HepG2 (cell line): ENCODE measurements around the gene SERPINA3. TPM values are rescaled to one million over a fixed set of nuclear protein-coding genes. Genes with fewer than 3 reads are reported as not detected.
A peak's percentile ranks its signal among the peaks of the same experiment; 100 is the strongest.

Source experiments
- AHDC1 ChIP-seq: sonication (generic); formaldehyde crosslinking; IDR thresholded peaks from 2 replicates; pipeline ENCODE4 v1.5.1; 2020; ENCODE audit warnings: mild to moderate bottlenecking, missing genetic modification reagents, borderline replicate concordance
- KLF9 ChIP-seq: IDR thresholded peaks from 2 replicates; pipeline ENCODE4 v1.6.1; 2016; ENCODE audit warnings: low read depth
- MLLT10 ChIP-seq: sonication (generic); formaldehyde crosslinking; IDR thresholded peaks from 2 replicates; pipeline ENCODE4 v1.4.0; 2020; ENCODE audit warnings: missing genetic modification reagents
- MXI1 ChIP-seq: IDR thresholded peaks from 3 replicates; pipeline ENCODE4 v1.6.1; 2012; ENCODE audit warnings: low read depth, low read length, inconsistent platforms, borderline replicate concordance
- NR2F1 ChIP-seq, 2 experiments: fragments of 450-650 bp in 1 of 2; formaldehyde crosslinking in 1 of 2; IDR thresholded peaks; 2 replicates each; pipeline versions ENCODE4 v1.5.0 to v1.6.1; 2016 to 2020; ENCODE audit warnings: mild to moderate bottlenecking in 1 of 2, missing compliant biosample characterization in 1 of 2, missing genetic modification reagents in 1 of 2, moderate library complexity in 1 of 2
- SMAD9 ChIP-seq: sonication (generic); formaldehyde crosslinking; IDR thresholded peaks from 2 replicates; pipeline ENCODE4 v1.5.1; 2020; ENCODE audit warnings: mild to moderate bottlenecking, missing genetic modification reagents
- SOX6 ChIP-seq, 2 experiments: fragments of 450-650 bp in 1 of 2; sonication (generic) in 1 of 2; formaldehyde crosslinking in 1 of 2; IDR thresholded peaks; 2 replicates each; pipeline versions ENCODE4 v1.4.0 to v1.6.1; 2017 to 2020; ENCODE audit warnings: antibody characterized with exemption in 1 of 2, mild to moderate bottlenecking in 1 of 2, missing genetic modification reagents in 1 of 2
- TCF12 ChIP-seq, 2 experiments: fragments of 450-650 bp in 1 of 2; sonication (generic) in 1 of 2; formaldehyde crosslinking in 1 of 2; IDR thresholded peaks; 2 replicates each; pipeline versions ENCODE4 v1.6.1 to v1.8.0; 2017 to 2022; ENCODE audit warnings: antibody characterized with exemption in 1 of 2, mild to moderate bottlenecking in 1 of 2, missing genetic modification reagents in 1 of 2, moderate library complexity in 1 of 2
- TCF7 ChIP-seq: sonication (generic); IDR thresholded peaks from 2 replicates; pipeline ENCODE4 v1.6.1; 2016; ENCODE audit warnings: antibody characterized with exemption, low read depth
- ZMYM2 ChIP-seq: sonication (generic); formaldehyde crosslinking; IDR thresholded peaks from 2 replicates; pipeline ENCODE4 v1.8.0; 2022; ENCODE audit warnings: mild to moderate bottlenecking, missing genetic modification reagents
- ZNF430 ChIP-seq: sonication (generic); formaldehyde crosslinking; IDR thresholded peaks from 2 replicates; pipeline ENCODE4 v1.9.0; 2021; ENCODE audit warnings: mild to moderate bottlenecking, missing genetic modification reagents
- ZNF609 ChIP-seq: sonication (generic); formaldehyde crosslinking; IDR thresholded peaks from 2 replicates; pipeline ENCODE4 v1.4.0; 2020; ENCODE audit warnings: mild to moderate bottlenecking, missing genetic modification reagents, borderline replicate concordance
- ZSCAN22 ChIP-seq: sonication (generic); formaldehyde crosslinking; IDR thresholded peaks from 2 replicates; pipeline ENCODE4 v1.4.0; 2020; ENCODE audit warnings: mild to moderate bottlenecking, missing genetic modification reagents
- polyA plus RNA-seq, 8 experiments: library from polyadenylated mRNA; depleted of rRNA in 3 of 8; stranded (reverse) in 7 of 8; unstranded in 1 of 8; fragments of >200 nt; fragmentation: Illumina TruSeq in 4 of 8; extraction: Trizol in 4 of 8; gene quantifications; 2 replicates each; pipeline versions ENCODE4 v1.2.1 to v1.2.3, GENCODE V29; 2011 to 2016; ENCODE audit warnings: low read depth in 4 of 8, missing spikeins in 1 of 8, mixed read lengths in 1 of 8; ENCODE audit not compliant: insufficient read depth in 1 of 8
- total RNA-seq, 5 experiments: library from RNA; depleted of rRNA; stranded (reverse); fragments of >200 nt; fragmentation: Illumina TruSeq; extraction: Trizol; gene quantifications; 2 replicates each; pipeline ENCODE4 v1.2.3, GENCODE V29; 2016; ENCODE audit warnings: low read depth in 1 of 5
- TF ChIP-seq, protein P1 (sequence below): sonication (generic); formaldehyde crosslinking; IDR thresholded peaks from 2 replicates; pipeline ENCODE4 v1.4.0; 2020; ENCODE audit warnings: missing genetic modification reagents
- TF ChIP-seq, protein P2 (sequence below): sonication (generic); formaldehyde crosslinking; IDR thresholded peaks from 2 replicates; pipeline ENCODE4 v1.9.0; 2021; ENCODE audit warnings: missing genetic modification reagents, mild to moderate bottlenecking, borderline replicate concordance

The SERPINA3 gene
- total and polyA plus RNA-seq, 2 of the 13 experiments (the other 11 are each of a cell fraction or from before 2014, with no cell fraction given), result 825 to 2,200 TPM

GRCh38 chr14:94636744-94637412 is 24.7 kb downstream of the SERPINA3 start (continued):
- TF ChIP-seq SMAD9, result no peak
- TF ChIP-seq SOX6 (IDR thresholded peaks at IDR 0.05), result no peak
- peak; percentile 84 for TF ChIP-seq SOX6 (CRISPR knock-in tag; IDR thresholded peaks at IDR 0.05)
- TF ChIP-seq AHDC1 (CRISPR knock-in tag), result peak; percentile 93; the same call in 1 of the 2 replicates
- TF ChIP-seq, protein P1, sequence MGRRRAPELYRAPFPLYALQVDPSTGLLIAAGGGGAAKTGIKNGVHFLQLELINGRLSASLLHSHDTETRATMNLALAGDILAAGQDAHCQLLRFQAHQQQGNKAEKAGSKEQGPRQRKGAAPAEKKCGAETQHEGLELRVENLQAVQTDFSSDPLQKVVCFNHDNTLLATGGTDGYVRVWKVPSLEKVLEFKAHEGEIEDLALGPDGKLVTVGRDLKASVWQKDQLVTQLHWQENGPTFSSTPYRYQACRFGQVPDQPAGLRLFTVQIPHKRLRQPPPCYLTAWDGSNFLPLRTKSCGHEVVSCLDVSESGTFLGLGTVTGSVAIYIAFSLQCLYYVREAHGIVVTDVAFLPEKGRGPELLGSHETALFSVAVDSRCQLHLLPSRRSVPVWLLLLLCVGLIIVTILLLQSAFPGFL (CRISPR knock-in tag), result no peak
- TF ChIP-seq, protein P2, sequence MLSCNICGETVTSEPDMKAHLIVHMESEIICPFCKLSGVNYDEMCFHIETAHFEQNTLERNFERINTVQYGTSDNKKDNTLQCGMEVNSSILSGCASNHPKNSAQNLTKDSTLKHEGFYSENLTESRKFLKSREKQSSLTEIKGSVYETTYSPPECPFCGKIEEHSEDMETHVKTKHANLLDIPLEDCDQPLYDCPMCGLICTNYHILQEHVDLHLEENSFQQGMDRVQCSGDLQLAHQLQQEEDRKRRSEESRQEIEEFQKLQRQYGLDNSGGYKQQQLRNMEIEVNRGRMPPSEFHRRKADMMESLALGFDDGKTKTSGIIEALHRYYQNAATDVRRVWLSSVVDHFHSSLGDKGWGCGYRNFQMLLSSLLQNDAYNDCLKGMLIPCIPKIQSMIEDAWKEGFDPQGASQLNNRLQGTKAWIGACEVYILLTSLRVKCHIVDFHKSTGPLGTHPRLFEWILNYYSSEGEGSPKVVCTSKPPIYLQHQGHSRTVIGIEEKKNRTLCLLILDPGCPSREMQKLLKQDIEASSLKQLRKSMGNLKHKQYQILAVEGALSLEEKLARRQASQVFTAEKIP (CRISPR knock-in tag), result no peak
- TF ChIP-seq TCF7, result peak; percentile 96
- no peak for TF ChIP-seq TCF12 (IDR thresholded peaks at IDR 0.05)
- TF ChIP-seq TCF12 (CRISPR knock-in tag; IDR thresholded peaks at IDR 0.05), result no peak
- TF ChIP-seq ZNF430 (CRISPR knock-in tag), result no peak
- TF ChIP-seq ZSCAN22 (CRISPR knock-in tag), result no peak
- TF ChIP-seq ZNF609 (CRISPR knock-in tag), result peak; percentile 99
- no peak for TF ChIP-seq MXI1
- TF ChIP-seq ZMYM2, result no peak
- no peak for TF ChIP-seq MLLT10 (CRISPR knock-in tag)
- peak; percentile 23 to 58; a peak in 1 of 4 replicates for TF ChIP-seq NR2F1 (CRISPR knock-in tag; IDR thresholded peaks at IDR 0.05)
- no peak for TF ChIP-seq KLF9 (CRISPR knock-in tag)
